ENCODE results near the gene LPCAT2.

DNA sequence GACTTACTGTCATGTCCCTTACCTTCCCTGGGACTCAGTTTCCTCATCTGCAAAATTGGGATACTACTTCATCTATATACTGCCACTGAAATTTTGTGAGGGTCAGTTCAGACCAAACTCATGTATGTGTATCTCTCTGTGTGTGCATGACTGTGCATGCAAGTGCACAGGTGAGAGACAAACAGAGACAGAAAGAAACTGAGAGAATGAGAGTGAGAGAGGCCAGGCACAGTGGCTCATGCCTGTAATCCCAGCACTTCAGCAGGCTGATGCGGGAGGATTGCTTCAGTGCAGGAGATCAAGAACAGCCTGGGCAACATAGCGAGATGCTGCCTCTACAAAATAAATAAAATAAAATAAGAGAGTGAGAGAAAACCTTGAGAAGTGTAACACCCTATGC is 114.8 kb downstream of the LPCAT2 start:
- TF ChIP-seq, protein P1, sequence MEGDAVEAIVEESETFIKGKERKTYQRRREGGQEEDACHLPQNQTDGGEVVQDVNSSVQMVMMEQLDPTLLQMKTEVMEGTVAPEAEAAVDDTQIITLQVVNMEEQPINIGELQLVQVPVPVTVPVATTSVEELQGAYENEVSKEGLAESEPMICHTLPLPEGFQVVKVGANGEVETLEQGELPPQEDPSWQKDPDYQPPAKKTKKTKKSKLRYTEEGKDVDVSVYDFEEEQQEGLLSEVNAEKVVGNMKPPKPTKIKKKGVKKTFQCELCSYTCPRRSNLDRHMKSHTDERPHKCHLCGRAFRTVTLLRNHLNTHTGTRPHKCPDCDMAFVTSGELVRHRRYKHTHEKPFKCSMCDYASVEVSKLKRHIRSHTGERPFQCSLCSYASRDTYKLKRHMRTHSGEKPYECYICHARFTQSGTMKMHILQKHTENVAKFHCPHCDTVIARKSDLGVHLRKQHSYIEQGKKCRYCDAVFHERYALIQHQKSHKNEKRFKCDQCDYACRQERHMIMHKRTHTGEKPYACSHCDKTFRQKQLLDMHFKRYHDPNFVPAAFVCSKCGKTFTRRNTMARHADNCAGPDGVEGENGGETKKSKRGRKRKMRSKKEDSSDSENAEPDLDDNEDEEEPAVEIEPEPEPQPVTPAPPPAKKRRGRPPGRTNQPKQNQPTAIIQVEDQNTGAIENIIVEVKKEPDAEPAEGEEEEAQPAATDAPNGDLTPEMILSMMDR (conservative IDR thresholded peaks at IDR 0.05; ENCODE audit: low read length) = peak; percentile 19; the same call in 1 of the 2 replicates
- TF ChIP-seq EZH2phosphoT487 (IDR thresholded peaks at IDR 0.05; ENCODE audit: borderline replicate concordance, low read depth, low read length) = no peak

Data from OCI-LY7 (cell line).